AG10803 (cell line): ENCODE results near the gene CHD1.
"Not testable (repeated sequence)": the region's sequence is repeated elsewhere in the genome, so short reads cannot be mapped to it uniquely, and the experiment has no call there.

Experiments
- DNase-seq: peaks from one replicate; pipeline ENCODE4 v3.0.0; 2010; ENCODE audit warnings: low read depth
- H3K4me3 ChIP-seq: 2 replicates; pipeline ENCODE4 v1.5.1; 2011; ENCODE audit warnings: mild to moderate bottlenecking, low read length, control low read depth
- TF ChIP-seq, protein P1 (sequence below): conservative IDR thresholded peaks from 2 replicates; pipeline ENCODE4 v1.5.1; 2011; ENCODE audit warnings: mild to moderate bottlenecking, low read length, control low read depth, inconsistent platforms

CHD1 gene

DNA sequence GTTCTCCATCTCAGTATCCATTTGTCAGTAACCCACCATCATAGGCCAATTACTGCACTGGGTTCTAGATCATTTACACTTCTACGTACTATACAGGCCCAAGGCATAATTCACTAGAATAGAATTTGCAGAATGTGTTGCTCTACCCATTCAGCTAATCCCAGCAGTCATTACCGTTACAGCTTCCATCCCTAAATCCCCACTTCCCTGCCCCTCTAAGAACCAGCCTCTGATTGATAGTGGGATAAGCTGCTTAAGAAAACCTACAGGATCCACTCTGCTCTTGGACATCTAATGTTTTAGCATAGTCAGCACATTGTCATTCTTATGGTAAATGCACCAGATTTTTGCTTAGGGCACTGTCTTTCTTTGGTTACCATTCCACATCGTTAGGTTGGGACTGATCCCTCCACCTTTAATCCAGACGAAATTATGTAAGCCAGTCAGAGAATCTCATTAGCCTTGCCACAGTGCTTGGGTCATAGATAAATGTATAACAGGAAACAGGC, 39.3 kb upstream of the CHD1 start:
- TF ChIP-seq, protein P1, sequence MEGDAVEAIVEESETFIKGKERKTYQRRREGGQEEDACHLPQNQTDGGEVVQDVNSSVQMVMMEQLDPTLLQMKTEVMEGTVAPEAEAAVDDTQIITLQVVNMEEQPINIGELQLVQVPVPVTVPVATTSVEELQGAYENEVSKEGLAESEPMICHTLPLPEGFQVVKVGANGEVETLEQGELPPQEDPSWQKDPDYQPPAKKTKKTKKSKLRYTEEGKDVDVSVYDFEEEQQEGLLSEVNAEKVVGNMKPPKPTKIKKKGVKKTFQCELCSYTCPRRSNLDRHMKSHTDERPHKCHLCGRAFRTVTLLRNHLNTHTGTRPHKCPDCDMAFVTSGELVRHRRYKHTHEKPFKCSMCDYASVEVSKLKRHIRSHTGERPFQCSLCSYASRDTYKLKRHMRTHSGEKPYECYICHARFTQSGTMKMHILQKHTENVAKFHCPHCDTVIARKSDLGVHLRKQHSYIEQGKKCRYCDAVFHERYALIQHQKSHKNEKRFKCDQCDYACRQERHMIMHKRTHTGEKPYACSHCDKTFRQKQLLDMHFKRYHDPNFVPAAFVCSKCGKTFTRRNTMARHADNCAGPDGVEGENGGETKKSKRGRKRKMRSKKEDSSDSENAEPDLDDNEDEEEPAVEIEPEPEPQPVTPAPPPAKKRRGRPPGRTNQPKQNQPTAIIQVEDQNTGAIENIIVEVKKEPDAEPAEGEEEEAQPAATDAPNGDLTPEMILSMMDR, result no peak
- DNase-seq, result no peak
- no peak overlapping the region for H3K4me3 ChIP-seq

DNA sequence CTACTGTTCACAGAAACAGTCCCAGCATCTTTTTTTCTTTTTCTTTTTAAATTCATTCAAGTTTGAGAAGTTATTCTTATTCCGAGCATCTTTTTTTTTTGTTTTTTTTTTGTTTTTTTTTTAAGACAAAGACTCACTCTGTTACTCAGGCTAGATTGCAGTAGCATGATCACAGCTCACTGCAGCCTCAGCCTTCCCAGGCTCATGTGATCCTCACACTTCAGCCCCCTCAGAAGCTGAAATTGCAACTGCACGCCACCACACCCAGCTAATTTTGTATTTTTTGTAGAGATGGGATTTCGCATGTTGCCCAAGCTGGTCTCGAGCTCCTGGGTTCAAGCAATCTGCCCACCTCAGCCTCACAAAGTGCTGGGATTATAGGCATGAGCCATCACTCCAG, 36.4 kb upstream of the CHD1 start:
- TF ChIP-seq, protein P1, result no peak
- no peak overlapping the region for H3K4me3 ChIP-seq
- DNase-seq, result no peak

DNA sequence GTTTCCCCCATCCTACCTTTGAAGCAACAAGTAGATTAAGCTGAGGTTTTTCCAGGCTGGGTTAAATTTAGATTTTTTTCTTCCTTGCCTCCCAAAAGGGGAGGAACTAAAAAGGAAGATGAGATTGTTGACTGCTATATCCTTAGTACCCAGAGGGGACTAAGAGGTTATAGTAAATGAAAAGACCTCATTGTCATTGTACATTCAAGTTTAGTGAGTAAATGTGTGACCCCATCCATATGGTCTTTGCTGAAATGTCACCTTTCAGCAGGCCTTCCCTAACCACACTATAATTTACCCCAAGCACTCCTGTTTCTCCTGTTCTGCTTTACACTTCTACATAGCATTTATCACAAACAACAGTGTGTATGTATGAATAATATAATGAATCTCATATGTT, 35.8 kb upstream of the CHD1 start:
- TF ChIP-seq, protein P1, result no peak
- no peak for DNase-seq
- H3K4me3 ChIP-seq, result no peak overlapping the region

DNA sequence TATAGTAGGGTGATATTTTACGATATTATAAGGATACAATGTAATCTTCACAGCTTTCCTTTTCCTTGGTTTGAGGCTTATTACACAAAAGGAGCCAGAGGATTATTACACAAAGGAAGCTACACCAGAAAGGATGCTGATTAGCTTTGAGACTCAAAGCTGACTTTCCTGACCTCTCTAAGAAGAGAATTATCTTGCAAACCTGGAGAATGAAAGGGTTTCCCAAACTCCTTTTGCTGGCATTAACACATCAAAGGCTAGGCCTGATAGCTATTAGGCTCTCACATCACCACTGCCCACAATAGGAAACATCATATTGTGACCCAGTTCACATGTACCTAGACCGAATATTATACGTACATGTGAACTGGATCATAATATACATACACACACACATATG, 34.2 kb upstream of the CHD1 start:
- H3K4me3 ChIP-seq, result no peak overlapping the region
- DNase-seq, result no peak
- TF ChIP-seq, protein P1, result no peak

DNA sequence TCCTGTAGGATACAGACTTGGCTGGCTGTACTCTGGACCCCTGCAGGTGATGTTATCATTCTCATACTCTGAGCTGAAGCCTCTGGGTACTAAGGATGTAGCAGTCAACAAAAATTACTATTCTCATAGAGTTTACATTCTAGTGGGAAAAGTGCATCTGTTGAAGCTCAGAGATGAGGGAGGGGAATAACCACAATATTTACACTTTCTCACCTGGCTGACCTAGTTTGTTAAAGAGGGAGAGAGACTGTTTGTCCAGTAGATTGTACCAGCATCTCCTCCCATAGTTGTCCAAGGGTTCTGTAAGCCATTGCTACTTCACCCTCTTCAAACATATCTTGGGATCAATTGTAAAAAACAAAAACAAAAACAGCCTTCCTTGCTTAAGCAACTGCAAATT, 33.8 kb upstream of the CHD1 start:
- no peak for DNase-seq
- TF ChIP-seq, protein P1, result no peak
- no peak overlapping the region for H3K4me3 ChIP-seq

DNA sequence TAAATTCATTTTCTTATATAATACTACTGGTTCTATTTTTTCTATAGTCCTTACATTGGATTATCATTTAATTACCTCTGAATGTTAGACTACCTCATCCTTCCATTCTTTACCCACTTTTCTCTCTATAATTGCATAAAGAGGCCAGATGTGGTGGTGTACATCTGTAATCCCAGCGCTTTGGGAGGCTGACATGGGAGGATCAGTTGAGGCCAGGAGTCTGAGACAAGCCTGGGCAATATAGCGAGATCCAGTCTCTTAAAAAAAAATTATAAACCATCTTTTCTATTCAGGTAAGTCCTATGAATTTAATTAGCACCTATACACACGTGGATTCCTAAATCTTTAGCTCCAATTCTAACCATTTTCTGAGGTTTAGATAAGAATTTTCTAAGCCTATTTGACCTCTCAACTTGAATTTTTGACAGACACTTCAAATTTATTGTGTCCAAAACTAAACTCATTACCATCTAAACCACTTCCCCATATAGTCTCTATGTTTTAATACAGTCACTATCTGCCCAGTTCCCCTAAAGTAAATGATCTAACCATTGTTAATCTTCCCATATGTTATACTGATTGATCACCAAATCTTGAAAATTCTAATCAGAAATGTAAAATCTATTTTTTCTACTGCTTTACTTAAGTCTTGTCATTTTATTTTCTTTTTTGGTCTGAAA, 33.0 kb upstream of the CHD1 start:
- H3K4me3 ChIP-seq, result no peak overlapping the region
- TF ChIP-seq, protein P1, result no peak
- no peak for DNase-seq

DNA sequence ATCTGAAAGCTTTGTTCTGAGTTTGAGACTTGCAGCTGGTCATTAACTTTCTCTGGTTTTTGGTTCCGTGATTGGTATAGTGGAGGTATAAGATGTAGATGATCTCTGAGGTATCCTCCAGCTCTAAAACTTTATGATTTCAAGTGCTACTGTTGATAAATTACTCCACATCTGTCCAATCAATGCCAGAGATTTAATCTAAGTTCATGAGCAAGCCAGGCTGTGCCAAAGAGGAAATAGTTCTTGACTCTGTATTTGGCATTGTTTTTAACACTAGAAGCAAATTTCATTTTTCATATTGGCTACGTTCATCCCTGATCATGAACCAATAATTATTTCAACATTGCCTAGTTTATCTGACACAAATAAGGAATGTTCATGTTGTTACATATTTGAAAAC, 28.5 kb upstream of the CHD1 start:
- no peak overlapping the region for H3K4me3 ChIP-seq
- no peak for DNase-seq

DNA sequence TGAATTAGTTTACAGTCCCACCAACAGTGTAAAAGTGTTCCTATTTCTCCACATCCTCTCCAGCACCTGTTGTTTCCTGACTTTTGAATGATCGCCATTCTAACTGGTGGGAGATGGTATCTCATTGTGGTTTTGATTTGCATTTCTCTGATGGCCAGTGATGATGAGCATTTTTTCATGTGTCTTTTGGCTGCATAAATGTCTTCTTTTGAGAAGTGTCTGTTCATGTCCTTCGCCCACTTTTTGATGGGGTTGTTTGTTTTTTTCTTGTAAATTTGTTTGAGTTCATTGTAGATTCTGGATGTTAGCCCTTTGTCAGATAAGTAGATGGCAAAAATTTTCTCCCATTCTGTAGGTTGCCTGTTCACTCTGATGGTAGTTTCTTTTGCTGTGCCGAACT, 27.1 kb upstream of the CHD1 start:
- H3K4me3 ChIP-seq, DNase-seq: not testable (repeated sequence)

More for the DNA sequence above, 28.5 kb upstream of the CHD1 start:
- TF ChIP-seq, protein P1, result no peak

DNA sequence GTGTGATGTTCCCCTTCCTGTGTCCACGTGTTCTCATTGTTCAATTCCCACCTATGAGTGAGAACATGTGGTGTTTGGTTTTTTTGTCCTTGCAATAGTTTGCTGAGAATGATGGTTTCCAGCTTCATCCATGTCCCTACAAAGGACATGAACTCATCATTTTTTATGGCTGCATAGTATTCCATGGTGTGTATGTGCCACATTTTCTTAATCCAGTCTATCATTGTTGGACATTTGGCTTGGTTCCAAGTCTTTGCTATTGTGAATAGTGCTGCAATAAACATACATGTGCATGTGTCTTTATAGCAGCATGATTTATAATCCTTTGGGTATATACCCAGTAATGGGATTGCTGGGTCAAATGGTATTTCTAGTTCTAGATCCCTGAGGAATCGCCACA, 26.7 kb upstream of the CHD1 start:
- not testable (repeated sequence) for H3K4me3 ChIP-seq, DNase-seq
